Measurements from ENCODE around the gene KY.

Gene KY

DNA sequence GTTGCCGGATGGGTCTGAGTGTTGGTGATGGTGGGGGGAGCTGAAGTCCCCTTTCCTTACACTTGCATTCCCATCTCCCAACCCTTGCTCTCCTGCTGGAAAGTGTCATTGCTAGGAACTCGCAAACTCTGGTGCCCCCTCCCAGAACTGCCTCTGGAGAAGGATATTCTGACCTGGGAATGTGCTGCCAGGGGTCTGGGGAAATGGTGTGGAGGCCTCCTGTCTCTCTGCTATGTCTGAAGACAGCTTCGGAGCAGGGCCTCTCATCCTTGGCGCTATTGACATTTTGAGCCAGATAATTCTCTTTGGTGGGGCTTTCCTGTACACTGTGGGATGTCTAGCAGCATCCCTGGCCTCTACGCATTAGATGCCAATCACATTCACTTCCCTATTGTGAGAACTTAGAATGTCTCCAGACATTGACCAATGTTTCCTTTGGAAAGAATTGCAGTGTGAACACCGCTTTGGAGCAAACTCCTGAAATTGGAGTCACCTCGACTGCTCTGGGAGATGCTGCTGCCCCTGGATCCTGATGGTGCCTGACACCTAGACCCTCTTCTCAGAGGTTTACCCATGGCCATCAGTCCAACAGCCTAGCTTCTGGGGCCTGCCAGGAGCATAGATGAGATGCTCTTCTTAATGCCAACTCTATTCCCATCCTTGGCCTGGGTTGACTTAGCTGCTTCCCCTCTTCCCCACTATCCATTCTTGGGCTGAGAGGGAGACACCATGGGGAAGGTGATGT is 2.2 kb upstream of the KY start:
- no peaks in the 10 kb centered on the region for H3K27me3 ChIP-seq (ENCODE audit: control insufficient read depth in 1 of 2, insufficient read depth in 2 of 2, low read length in 2 of 2)
- H3K4me3 ChIP-seq (ENCODE audit: low read depth in 1 of 2, low read length in 2 of 2), result no peak overlapping the region
- peaks cover 6% of the 10 kb centered on the region for H3K4me1 ChIP-seq (ENCODE audit: insufficient read depth, low read length)
- no peak overlapping the region for H3K9ac ChIP-seq (ENCODE audit: low read length)
- H3K36me3 ChIP-seq (ENCODE audit: insufficient read depth, low read length), result no peaks in the 10 kb centered on the region
- H3K9me3 ChIP-seq (ENCODE audit: low read length), result no peaks in the 10 kb centered on the region
- H3K27ac ChIP-seq (ENCODE audit: low read depth, low read length), result no peak overlapping the region

DNA sequence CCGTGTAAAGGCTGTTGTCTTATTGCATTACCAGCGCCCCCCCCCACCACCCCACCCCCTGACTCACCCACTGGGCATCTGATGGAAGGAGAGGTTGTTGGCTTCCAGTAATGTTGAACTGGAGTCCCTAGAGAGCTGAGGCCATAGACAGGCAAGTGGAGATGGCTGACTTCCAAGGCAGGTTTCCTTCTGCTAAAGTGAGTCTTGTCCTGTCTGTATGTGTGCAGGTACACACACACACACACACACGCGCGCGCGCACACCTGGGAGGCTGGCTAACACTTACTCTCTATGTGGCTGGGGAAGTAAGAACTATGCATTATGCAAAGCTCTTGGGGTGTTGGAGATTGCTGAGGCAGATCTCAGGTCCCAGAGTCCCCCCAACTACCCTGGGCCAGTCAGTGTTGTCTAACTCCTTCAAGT is 1.6 kb upstream of the KY start:
- no peak overlapping the region for H3K4me3 ChIP-seq (ENCODE audit: low read depth in 1 of 2, low read length in 2 of 2)
- peaks cover 6% of the 10 kb centered on the region for H3K4me1 ChIP-seq (ENCODE audit: insufficient read depth, low read length)
- H3K36me3 ChIP-seq (ENCODE audit: insufficient read depth, low read length), result no peaks in the 10 kb centered on the region
- no peak overlapping the region for H3K27ac ChIP-seq (ENCODE audit: low read depth, low read length)
- H3K9me3 ChIP-seq (ENCODE audit: low read length), result no peaks in the 10 kb centered on the region
- H3K9ac ChIP-seq (ENCODE audit: low read length), result no peak overlapping the region
- no peaks in the 10 kb centered on the region for H3K27me3 ChIP-seq (ENCODE audit: control insufficient read depth in 1 of 2, insufficient read depth in 2 of 2, low read length in 2 of 2)

DNA sequence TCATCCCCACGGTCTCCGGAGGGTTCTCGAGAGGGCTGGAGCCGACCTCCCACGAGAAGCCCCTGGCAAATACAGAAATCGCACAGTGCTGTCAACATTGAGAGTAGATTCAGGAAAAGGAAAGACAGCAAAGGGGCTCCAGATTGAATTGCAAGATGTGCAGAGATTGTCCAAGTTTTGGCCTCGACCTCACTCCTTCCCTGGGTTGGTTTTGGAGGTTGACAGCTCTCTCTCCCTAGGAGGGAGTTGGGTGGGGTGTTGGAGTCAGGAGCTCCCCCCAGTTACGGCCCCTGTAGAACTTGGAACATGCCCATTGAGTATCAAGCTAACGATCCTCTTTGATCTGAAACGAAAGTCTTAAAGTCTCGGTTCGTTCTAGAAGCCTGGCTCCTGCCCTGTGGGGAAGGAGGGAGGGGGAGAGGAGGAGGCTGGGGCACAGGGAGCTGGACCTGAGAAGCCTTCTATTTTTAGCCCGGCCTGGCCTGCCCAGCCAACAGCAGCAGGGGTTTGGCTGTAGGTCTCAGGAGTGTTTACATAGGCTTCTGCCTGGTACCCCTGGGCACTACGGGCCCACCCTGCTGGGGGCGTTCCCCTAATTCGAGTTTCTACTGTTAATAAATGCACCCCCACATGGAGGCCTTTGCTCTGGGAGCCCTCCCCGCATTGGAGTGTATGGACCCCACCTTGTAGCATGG is 672 bp upstream of the KY start:
- no peaks in the 10 kb centered on the region for H3K27me3 ChIP-seq (ENCODE audit: control insufficient read depth in 1 of 2, insufficient read depth in 2 of 2, low read length in 2 of 2)
- H3K27ac ChIP-seq (ENCODE audit: low read depth, low read length), result peak overlapping the region; percentile 74
- H3K9ac ChIP-seq (ENCODE audit: low read length), result no peak overlapping the region
- peak overlapping the region in 1 of 2 donors; percentile 62 for H3K4me3 ChIP-seq (ENCODE audit: low read depth in 1 of 2, low read length in 2 of 2)
- no peaks in the 10 kb centered on the region for H3K9me3 ChIP-seq (ENCODE audit: low read length)
- H3K4me1 ChIP-seq (ENCODE audit: insufficient read depth, low read length), result peaks cover 6% of the 10 kb centered on the region
- no peaks in the 10 kb centered on the region for H3K36me3 ChIP-seq (ENCODE audit: insufficient read depth, low read length)

DNA sequence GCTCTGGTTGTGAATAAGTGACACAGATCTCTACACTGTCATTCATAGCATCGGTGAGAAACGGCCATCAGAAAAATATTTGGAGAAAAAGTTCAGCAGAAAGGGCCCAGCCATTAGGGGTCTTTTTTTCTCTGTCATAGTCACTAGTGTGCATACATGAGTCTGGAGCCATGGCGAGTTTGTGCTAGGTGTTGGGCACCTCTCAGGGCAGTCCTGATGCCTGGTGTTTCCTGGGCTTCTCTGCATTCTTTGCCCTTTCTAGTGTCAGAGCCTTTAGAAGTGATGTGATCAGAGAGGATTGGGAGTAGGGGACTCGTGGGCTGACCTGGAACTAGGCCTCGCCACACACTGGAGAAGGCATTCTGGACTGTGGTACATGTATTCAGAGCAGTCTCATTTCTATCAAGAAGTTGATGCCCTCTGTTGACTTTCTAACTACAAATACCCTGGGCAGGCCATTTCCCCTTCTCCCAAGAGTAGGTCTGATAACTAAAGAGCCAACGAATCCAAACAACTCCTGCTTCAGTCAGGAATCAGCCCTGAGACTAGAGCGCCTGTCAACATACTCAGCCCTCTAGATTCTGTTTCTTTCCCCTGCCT is 1.6 kb downstream of the KY start:
- Histone ChIP-seq H3K9ac (ENCODE audit: low read length) (no peak overlapping the region), H3K36me3 (ENCODE audit: insufficient read depth, low read length) (no peaks in the 10 kb centered on the region), H3K9me3 (ENCODE audit: low read length) (no peaks in the 10 kb centered on the region), H3K27ac (ENCODE audit: low read depth, low read length) (no peak overlapping the region), H3K4me1 (ENCODE audit: insufficient read depth, low read length) (peaks cover 6% of the 10 kb centered on the region), H3K4me3 (ENCODE audit: low read depth in 1 of 2, low read length in 2 of 2) (no peak overlapping the region), H3K27me3 (ENCODE audit: control insufficient read depth in 1 of 2, insufficient read depth in 2 of 2, low read length in 2 of 2) (no peaks in the 10 kb centered on the region)

DNA sequence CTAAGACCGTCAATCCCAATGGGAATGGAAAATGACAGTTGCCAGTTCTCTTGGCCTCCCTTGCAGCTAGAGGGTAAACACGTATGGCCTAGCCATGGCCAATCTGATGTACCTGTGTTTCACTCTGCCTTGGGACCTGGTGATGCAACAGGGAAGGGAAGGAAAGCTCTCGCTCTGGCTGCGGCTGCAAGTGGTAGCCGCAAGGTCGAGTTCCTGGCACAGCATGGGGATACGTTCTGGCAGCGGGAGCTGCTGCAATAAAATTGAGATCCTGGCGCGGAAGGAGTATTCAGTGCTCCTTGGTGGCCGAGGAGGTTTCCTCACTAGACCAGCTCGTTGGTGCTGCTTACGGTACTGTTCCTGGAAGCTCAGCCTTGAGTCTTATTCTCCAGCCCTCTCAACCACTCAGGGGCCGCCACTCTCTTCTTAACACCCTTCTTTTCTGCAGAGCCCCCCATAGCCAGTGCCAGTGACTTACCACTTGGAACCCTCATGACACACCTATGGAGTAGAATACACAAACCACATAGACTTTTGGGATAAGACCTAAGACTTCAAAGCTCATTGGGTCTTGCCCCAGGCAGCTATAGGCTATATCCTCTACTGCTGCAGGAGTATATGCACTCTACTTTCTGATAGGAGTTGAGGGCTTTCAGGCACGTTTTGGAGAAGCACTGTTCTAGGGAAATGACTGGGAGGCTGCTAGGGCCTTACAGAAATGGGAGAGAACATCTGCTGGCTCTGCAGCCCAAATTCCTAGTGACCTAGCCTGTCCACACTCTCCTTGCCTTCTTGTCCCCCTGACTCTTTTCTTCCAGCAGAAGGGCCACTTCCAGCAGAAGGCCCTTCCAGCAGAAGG is 2.7 kb downstream of the KY start:
- no peaks in the 10 kb centered on the region for H3K36me3 ChIP-seq (ENCODE audit: insufficient read depth, low read length)
- H3K27ac ChIP-seq (ENCODE audit: low read depth, low read length), result no peak overlapping the region
- peaks cover 6% of the 10 kb centered on the region for H3K4me1 ChIP-seq (ENCODE audit: insufficient read depth, low read length)
- H3K9me3 ChIP-seq (ENCODE audit: low read length), result no peaks in the 10 kb centered on the region
- H3K9ac ChIP-seq (ENCODE audit: low read length), result no peak overlapping the region
- H3K27me3 ChIP-seq (ENCODE audit: control insufficient read depth in 1 of 2, insufficient read depth in 2 of 2, low read length in 2 of 2), result no peaks in the 10 kb centered on the region
- no peak overlapping the region for H3K4me3 ChIP-seq (ENCODE audit: low read depth in 1 of 2, low read length in 2 of 2)

DNA sequence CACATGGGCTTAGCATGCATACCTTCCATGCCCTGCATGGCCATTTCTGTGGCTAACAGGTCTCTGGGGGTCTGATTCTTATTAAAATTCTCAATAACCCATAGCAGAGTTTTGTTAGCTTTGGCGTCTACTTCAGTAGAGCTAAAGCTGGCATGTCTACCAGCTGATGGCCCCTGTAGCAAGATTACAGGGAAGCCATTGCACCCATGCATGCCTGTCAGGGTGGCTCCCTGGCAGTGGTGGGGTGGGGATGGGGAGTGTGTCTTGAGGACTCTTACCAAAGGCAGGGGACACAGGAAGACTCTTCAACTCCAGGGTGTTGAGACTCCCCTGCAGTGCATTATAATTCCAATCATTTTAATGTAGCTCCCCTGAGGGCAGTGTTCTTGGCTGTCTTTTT is 4.7 kb downstream of the KY start:
- Histone ChIP-seq H3K4me3 (ENCODE audit: low read depth in 1 of 2, low read length in 2 of 2) (no peak overlapping the region), H3K27ac (ENCODE audit: low read depth, low read length) (no peak overlapping the region), H3K27me3 (ENCODE audit: control insufficient read depth in 1 of 2, insufficient read depth in 2 of 2, low read length in 2 of 2) (no peaks in the 10 kb centered on the region), H3K36me3 (ENCODE audit: insufficient read depth, low read length) (no peaks in the 10 kb centered on the region), H3K9ac (ENCODE audit: low read length) (no peak overlapping the region), H3K9me3 (ENCODE audit: low read length) (no peaks in the 10 kb centered on the region), H3K4me1 (ENCODE audit: insufficient read depth, low read length) (no peaks in the 10 kb centered on the region)

DNA sequence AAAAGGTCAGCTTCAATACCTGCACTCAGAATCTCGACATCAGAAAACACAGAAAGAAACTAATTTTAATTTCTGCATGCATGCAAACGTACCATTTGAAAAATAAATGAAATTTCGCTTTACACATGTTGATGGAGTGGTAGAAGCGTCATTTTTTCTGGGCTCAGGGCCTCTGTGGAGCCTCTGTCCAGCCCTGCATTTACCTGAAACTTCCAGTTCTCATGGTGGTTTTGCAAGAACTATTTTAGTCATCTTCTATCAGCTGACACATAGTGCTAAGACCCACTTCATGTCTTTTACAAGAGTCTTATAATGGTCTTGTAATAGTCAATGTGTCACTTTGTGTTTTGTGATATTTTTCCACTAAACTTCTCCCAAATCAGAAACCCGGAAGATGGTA is 5.3 kb downstream of the KY start:
- Histone ChIP-seq H3K27me3 (ENCODE audit: control insufficient read depth in 1 of 2, insufficient read depth in 2 of 2, low read length in 2 of 2) (no peaks in the 10 kb centered on the region), H3K9ac (ENCODE audit: low read length) (no peak overlapping the region), H3K9me3 (ENCODE audit: low read length) (no peaks in the 10 kb centered on the region), H3K27ac (ENCODE audit: low read depth, low read length) (no peak overlapping the region), H3K4me3 (ENCODE audit: low read depth in 1 of 2, low read length in 2 of 2) (no peak overlapping the region), H3K36me3 (ENCODE audit: insufficient read depth, low read length) (no peaks in the 10 kb centered on the region), H3K4me1 (ENCODE audit: insufficient read depth, low read length) (no peaks in the 10 kb centered on the region)

DNA sequence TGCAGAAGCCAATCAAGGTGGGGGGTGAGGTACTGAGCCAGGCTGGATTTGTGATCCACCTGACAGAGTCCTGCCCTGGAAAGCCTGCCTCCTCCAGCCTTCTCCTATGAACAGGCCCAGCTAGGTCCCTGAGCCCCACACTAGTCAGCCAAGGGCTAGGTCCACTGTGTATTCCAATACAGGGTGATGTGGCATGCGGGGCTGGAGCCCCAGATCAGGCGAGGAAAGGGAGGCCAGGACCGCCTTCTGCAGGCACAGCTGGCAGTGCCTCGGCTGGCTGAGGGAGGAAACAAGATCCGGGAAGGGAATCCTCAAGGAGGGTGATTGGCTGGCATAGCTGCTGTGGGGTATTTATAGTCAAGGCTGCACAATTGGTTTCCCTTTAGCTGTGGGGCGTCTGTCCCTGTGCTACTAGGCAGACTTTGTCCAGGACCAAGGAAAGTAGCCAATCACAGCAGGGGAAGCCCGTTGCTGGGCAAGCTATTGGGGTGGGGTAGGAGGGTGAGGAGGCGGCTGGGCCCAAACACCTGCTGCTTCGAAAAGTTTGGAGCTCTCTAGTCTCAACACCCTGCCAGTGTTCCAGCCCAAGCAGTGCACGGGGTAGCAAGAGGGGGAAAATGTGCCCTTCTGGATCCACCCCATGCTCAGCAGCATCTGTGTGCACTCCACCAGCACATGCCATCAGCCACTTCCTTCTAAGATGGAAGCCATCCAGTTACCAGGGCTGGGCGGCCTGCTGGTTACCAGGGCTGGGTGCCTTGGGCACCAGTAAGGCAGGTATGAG is 5.9 kb downstream of the KY start:
- no peaks in the 10 kb centered on the region for H3K9me3 ChIP-seq (ENCODE audit: low read length)
- H3K4me3 ChIP-seq (ENCODE audit: low read depth in 1 of 2, low read length in 2 of 2), result no peak overlapping the region
- H3K27me3 ChIP-seq (ENCODE audit: control insufficient read depth in 1 of 2, insufficient read depth in 2 of 2, low read length in 2 of 2), result no peaks in the 10 kb centered on the region
- no peak overlapping the region for H3K9ac ChIP-seq (ENCODE audit: low read length)
- no peak overlapping the region for H3K27ac ChIP-seq (ENCODE audit: low read depth, low read length)
- no peaks in the 10 kb centered on the region for H3K4me1 ChIP-seq (ENCODE audit: insufficient read depth, low read length)
- no peaks in the 10 kb centered on the region for H3K36me3 ChIP-seq (ENCODE audit: insufficient read depth, low read length)

DNA sequence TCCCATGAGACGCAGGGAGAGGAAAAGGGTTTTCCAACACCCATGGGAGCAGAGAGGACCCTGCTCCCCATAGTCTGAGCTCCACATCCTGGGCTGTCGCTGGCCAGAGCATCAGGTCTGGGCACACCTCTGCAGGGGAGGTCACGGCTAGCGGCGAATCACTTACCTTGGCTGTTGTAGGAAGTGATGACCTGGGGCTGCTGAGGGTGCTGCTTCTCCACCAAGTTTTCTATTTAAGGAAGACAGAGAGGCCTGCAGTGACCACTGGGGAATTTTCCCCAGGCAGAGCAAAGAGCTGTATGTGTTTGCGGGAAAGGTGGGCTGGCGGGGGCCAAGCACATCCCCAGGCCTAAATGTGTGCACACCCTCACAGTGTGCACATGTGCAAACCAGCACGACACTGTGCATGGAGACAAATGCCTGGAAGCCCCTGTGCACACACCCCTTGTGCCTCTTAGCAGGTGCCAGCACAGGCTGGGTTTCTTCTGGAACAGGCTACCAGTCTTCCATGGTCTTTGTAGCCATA is 7.6 kb downstream of the KY start:
- H3K4me3 ChIP-seq (ENCODE audit: low read depth in 1 of 2, low read length in 2 of 2), result no peak overlapping the region
- no peaks in the 10 kb centered on the region for H3K27me3 ChIP-seq (ENCODE audit: control insufficient read depth in 1 of 2, insufficient read depth in 2 of 2, low read length in 2 of 2)
- H3K36me3 ChIP-seq (ENCODE audit: insufficient read depth, low read length), result no peaks in the 10 kb centered on the region
- H3K4me1 ChIP-seq (ENCODE audit: insufficient read depth, low read length), result no peaks in the 10 kb centered on the region
- H3K9me3 ChIP-seq (ENCODE audit: low read length), result no peaks in the 10 kb centered on the region
- H3K9ac ChIP-seq (ENCODE audit: low read length), result no peak overlapping the region
- no peak overlapping the region for H3K27ac ChIP-seq (ENCODE audit: low read depth, low read length)

DNA sequence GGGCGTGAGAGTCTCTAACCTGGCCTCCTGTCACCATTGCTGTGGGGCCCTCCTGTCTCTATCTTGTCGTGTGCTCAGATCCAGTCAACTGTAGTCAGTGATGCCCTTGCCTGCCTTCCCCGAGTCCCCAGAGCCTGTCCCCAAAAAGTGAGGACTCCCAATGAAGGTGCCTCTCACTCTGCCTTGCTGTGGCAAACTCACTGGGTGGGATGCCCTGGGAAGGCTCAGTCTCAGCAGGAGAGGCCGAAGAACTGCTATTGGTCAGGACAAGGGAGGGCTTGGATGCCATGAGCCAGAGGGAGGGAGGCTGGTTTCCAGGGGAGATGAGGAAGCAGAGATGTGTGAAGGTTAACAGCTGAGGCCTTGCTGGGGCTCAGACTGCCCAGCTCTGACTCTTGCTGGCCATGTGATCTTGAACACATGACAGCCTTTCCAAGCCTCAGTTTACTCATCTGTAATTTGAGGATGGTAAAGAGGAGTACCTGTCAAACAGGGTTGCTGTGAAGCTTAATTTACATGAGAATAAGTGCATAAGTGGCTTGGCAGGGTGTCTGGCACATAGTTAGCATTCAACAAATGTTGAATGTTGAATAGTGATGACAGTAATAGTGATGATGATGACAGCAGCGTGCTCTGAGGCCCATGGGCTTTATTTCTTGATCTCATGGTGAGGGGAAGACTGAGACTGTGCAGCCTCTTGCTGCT is 8.2 kb downstream of the KY start:
- Histone ChIP-seq H3K27me3 (ENCODE audit: control insufficient read depth in 1 of 2, insufficient read depth in 2 of 2, low read length in 2 of 2) (no peaks in the 10 kb centered on the region), H3K27ac (ENCODE audit: low read depth, low read length) (no peak overlapping the region), H3K36me3 (ENCODE audit: insufficient read depth, low read length) (no peaks in the 10 kb centered on the region), H3K9ac (ENCODE audit: low read length) (no peak overlapping the region), H3K4me3 (ENCODE audit: low read depth in 1 of 2, low read length in 2 of 2) (no peak overlapping the region), H3K9me3 (ENCODE audit: low read length) (no peaks in the 10 kb centered on the region), H3K4me1 (ENCODE audit: insufficient read depth, low read length) (no peaks in the 10 kb centered on the region)
